Hepatocyte (in vitro differentiated cells): ENCODE measurements around the gene MACF1. TPM values are rescaled to one million over a fixed set of nuclear protein-coding genes. Genes with fewer than 3 reads are reported as not detected.

Experiments
- DNase-seq: peaks from one replicate; pipeline ENCODE4 v3.0.0-alpha.2; 2016; ENCODE audit warnings: low spot score
- H2AFZ ChIP-seq: fragments of 200-600 bp; sonication (generic); 2 replicates; pipeline ENCODE4 v1.6.0; 2016; ENCODE audit warnings: antibody characterized with exemption, mild to moderate bottlenecking
- H3K27ac ChIP-seq: fragments of 200-600 bp; sonication (generic); 2 replicates; pipeline ENCODE4 v1.5.1; 2016; ENCODE audit warnings: mild to moderate bottlenecking
- H3K27me3 ChIP-seq: fragments of 200-600 bp; sonication (generic); 2 replicates; pipeline ENCODE4 v1.6.1; 2016
- H3K36me3 ChIP-seq: fragments of 200-600 bp; sonication (generic); replicated peaks from 2 replicates; pipeline ENCODE4 v1.5.1; 2016; ENCODE audit warnings: low read depth; ENCODE audit not compliant: insufficient read depth
- H3K4me1 ChIP-seq: fragments of 200-600 bp; sonication (generic); 2 replicates; pipeline ENCODE4 v1.5.1; 2016; ENCODE audit warnings: mild to moderate bottlenecking, moderate library complexity; ENCODE audit not compliant: insufficient read depth
- H3K4me2 ChIP-seq: fragments of 200-600 bp; sonication (generic); 2 replicates; pipeline ENCODE4 v1.6.0; 2016
- H3K4me3 ChIP-seq: fragments of 200-600 bp; sonication (generic); 2 replicates; pipeline ENCODE4 v1.5.1; 2016; ENCODE audit warnings: mild to moderate bottlenecking
- H3K79me2 ChIP-seq: fragments of 200-600 bp; sonication (generic); 2 replicates; pipeline ENCODE4 v1.6.0; 2017; ENCODE audit warnings: mild to moderate bottlenecking
- H3K9me2 ChIP-seq: fragments of 200-600 bp; sonication (generic); replicated peaks from 2 replicates; pipeline ENCODE4 v1.6.0; 2017; ENCODE audit warnings: mild to moderate bottlenecking; ENCODE audit not compliant: insufficient read depth
- H3K9me3 ChIP-seq: fragments of 200-600 bp; sonication (generic); 2 replicates; pipeline ENCODE4 v1.5.1; 2016; ENCODE audit warnings: low read depth, mild to moderate bottlenecking
- H4K20me1 ChIP-seq: fragments of 200-600 bp; sonication (generic); 2 replicates; pipeline ENCODE4 v1.6.0; 2016; ENCODE audit warnings: mild to moderate bottlenecking; ENCODE audit not compliant: insufficient read depth, poor library complexity, severe bottlenecking
- EZH2 ChIP-seq: fragments of 200-600 bp; sonication (generic); IDR thresholded peaks from 2 replicates; pipeline ENCODE4 v1.6.1; 2016; ENCODE audit warnings: antibody characterized with exemption, mild to moderate bottlenecking, borderline replicate concordance
- EZH2phosphoT487 ChIP-seq: fragments of 200-600 bp; sonication (generic); IDR thresholded peaks from one replicate; pipeline ENCODE4 v1.6.1; 2018; ENCODE audit warnings: antibody characterized with exemption, mild to moderate bottlenecking, low read depth, moderate library complexity; ENCODE audit not compliant: unreplicated experiment, severe bottlenecking
- WGBS: methylation state at CpG from one replicate; pipeline ENCODE4 v1.1.6; 2016; ENCODE audit warnings: low lambda C conversion rate; ENCODE audit errors: missing lambda C conversion rate; 5-methylcytosine and 5-hydroxymethylcytosine counted together
- polyA plus RNA-seq: library from polyadenylated mRNA; unstranded; fragments of >200 nt; fragmentation: Nextera tagmentation; extraction: Ambion mirVana; gene quantifications from 2 replicates; pipeline ENCODE4 v1.2.1, GENCODE V29; 2016
- total RNA-seq: library from RNA; depleted of rRNA; stranded (reverse); fragments of >200 nt; gene quantifications from 2 replicates; pipeline ENCODE4 v1.2.3, GENCODE V29; 2014
- TF ChIP-seq, protein P1 (sequence below): fragments of 200-600 bp; sonication (generic); IDR thresholded peaks from 2 replicates; pipeline ENCODE4 v1.5.1; 2016; ENCODE audit warnings: antibody characterized with exemption, mild to moderate bottlenecking; ENCODE audit not compliant: poor library complexity

MACF1 gene
- total and polyA plus RNA-seq, 2 experiments from 2014 or later = 47.1 to 136 TPM

- H3K4me3 ChIP-seq = no peak overlapping the region
- H3K9me2 ChIP-seq = no peaks in the 10 kb centered on the region
- H4K20me1 ChIP-seq = no peaks in the 10 kb centered on the region
- H3K27ac ChIP-seq = peak overlapping the region; percentile 75
- peaks cover 88% of the 10 kb centered on the region for H3K79me2 ChIP-seq
- no peaks in the 10 kb centered on the region for H3K9me3 ChIP-seq
- 80% methylated on average over 3 of the region's 3 CpGs for WGBS
- peaks cover 41% of the 10 kb centered on the region for H3K4me1 ChIP-seq
- TF ChIP-seq EZH2 (no peak), EZH2phosphoT487 (no peak)
- TF ChIP-seq, protein P1, sequence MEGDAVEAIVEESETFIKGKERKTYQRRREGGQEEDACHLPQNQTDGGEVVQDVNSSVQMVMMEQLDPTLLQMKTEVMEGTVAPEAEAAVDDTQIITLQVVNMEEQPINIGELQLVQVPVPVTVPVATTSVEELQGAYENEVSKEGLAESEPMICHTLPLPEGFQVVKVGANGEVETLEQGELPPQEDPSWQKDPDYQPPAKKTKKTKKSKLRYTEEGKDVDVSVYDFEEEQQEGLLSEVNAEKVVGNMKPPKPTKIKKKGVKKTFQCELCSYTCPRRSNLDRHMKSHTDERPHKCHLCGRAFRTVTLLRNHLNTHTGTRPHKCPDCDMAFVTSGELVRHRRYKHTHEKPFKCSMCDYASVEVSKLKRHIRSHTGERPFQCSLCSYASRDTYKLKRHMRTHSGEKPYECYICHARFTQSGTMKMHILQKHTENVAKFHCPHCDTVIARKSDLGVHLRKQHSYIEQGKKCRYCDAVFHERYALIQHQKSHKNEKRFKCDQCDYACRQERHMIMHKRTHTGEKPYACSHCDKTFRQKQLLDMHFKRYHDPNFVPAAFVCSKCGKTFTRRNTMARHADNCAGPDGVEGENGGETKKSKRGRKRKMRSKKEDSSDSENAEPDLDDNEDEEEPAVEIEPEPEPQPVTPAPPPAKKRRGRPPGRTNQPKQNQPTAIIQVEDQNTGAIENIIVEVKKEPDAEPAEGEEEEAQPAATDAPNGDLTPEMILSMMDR = no peak
- no peak overlapping the region for H3K4me2 ChIP-seq
- H3K27me3 ChIP-seq = no peaks in the 10 kb centered on the region
- no peaks in the 10 kb centered on the region for H3K36me3 ChIP-seq
- H2AFZ ChIP-seq = no peak overlapping the region
- no peak for DNase-seq
These were observed 26.8 kb upstream of the MACF1 start for GRCh38 chr1:39177706-39178105.

DNA sequence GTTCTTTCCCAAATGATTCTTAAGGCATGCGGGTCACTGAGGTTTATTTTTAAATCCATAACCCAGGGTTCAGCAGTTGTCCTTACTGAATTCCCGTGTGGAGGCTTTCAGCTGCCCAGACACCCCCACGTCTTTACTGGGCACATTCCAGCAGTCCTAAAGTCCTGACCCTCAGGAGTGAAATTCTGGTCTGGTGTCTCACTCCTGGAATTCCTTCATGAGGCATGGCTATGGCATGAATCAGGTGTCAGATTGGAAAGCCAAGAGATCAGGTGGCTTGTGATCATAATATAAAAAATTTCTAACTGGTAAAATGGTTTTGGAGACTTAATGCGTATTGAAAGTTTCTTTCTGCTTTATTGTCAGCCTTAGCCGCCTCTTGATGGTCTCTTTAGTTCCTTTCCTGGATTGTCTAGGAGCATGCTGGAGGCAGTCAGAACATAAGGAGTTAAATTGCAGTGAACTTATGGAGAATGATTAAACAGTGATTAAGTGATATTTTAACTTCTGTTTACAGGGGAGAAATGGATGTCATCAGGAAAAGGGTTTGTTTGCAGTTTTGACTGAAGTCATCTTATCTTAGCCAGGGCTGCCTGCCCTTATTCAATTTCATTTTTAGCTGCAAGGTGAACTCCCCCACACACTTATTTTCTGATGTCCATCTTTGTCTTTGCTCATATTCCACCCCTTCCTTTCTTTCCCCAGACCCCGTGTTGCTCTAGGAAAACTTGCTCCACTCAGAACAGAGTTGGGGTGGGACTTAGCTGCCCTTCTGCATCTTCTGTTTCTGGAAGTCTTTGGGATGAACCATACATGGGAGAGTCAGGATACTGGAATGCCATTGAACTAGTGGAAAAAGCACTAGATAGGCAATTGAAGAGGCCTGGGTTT is 25.7 kb upstream of the MACF1 start:
- no peaks in the 10 kb centered on the region for H3K9me3 ChIP-seq
- TF ChIP-seq EZH2phosphoT487 = no peak
- TF ChIP-seq EZH2 = no peak
- TF ChIP-seq, protein P1 = no peak
- peak; percentile 35 for DNase-seq
- no peaks in the 10 kb centered on the region for H4K20me1 ChIP-seq
- H3K9me2 ChIP-seq = no peaks in the 10 kb centered on the region
- peaks cover 83% of the 10 kb centered on the region for H3K79me2 ChIP-seq
- H2AFZ ChIP-seq = no peak overlapping the region
- no peaks in the 10 kb centered on the region for H3K36me3 ChIP-seq
- H3K27ac ChIP-seq = peak overlapping the region; percentile 75
- peaks cover 36% of the 10 kb centered on the region for H3K4me1 ChIP-seq
- no peaks in the 10 kb centered on the region for H3K27me3 ChIP-seq
- WGBS = 38% methylated on average over 6 of the region's 6 CpGs
- H3K4me2 ChIP-seq = peak overlapping the region; percentile 56
- H3K4me3 ChIP-seq = no peak overlapping the region

DNA sequence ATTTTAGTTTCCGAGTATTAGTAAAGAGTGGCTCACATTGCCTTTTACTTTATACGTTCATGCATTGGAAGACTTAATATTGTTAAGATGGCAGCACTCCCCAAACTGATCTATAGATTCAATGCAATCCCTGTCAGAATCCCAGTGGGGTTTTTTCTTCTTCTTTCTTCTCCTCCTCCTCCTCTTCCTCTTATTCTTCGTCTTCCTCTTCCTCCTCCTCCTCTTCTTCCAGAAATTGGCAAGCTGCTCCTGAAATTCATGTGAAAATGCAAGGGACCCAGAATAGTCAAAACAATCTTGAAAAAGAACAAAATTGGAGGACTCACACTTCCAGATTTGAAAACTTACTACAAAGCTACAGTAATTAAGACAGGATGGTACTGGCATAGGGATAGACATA is 23.2 kb upstream of the MACF1 start:
- Histone ChIP-seq H3K9me3 (no peaks in the 10 kb centered on the region), H4K20me1 (no peaks in the 10 kb centered on the region), H3K9me2 (no peaks in the 10 kb centered on the region), H3K4me3 (no peak overlapping the region), H3K27me3 (no peaks in the 10 kb centered on the region), H2AFZ (no peak overlapping the region), H3K27ac (no peak overlapping the region), H3K4me1 (peaks cover 31% of the 10 kb centered on the region), H3K4me2 (no peak overlapping the region), H3K36me3 (no peaks in the 10 kb centered on the region), H3K79me2 (peaks cover 79% of the 10 kb centered on the region)
- TF ChIP-seq EZH2 (no peak), EZH2phosphoT487 (no peak)
- TF ChIP-seq, protein P1 = no peak
- DNase-seq = no peak
- WGBS = 64% methylated on average over 3 of the region's 3 CpGs
